ENCODE results near the gene PLCL2.

Gene PLCL2

GRCh38 chr3:16985608-16986007, 100.9 kb downstream of the PLCL2 start:
- Histone ChIP-seq H3K9ac (ENCODE audit: low read depth, low read length) (no peak overlapping the region), H3K4me2 (ENCODE audit: low read length) (no peak overlapping the region), H3K4me1 (ENCODE audit: control insufficient read depth, insufficient read depth, low read length) (no peaks in the 10 kb centered on the region), H3K9me3 (replicated peaks; ENCODE audit: low read length) (no peaks in the 10 kb centered on the region), H3K4me3 (ENCODE audit: low read length) (no peak overlapping the region), H3K36me3 (ENCODE audit: insufficient read depth, low read length) (no peaks in the 10 kb centered on the region), H3K27me3 (ENCODE audit: control insufficient read depth, insufficient read depth, low read length) (no peaks in the 10 kb centered on the region)

DNA sequence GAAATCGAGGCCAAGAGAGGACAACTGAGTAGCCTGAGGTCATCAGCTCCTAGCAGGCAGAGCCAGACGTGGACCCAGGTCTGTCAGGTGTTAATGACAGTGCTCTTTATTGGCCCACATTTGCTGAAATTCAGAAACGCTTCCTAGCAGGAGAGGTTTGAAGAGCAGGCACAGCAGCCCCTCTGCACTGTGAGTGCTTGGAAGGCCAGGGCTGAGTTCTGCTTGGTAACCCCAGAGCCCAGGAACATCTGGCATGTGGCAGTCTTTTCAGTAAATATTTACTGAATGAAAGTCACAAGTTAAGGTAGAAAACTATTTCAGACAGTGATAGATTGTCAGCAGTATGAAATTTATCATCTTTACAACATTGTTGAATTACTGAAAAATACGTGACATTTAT, 102.4 kb downstream of the PLCL2 start:
- H3K4me1 ChIP-seq (ENCODE audit: control insufficient read depth, insufficient read depth, low read length) = no peaks in the 10 kb centered on the region
- no peaks in the 10 kb centered on the region for H3K9me3 ChIP-seq (replicated peaks; ENCODE audit: low read length)
- no peak overlapping the region for H3K4me2 ChIP-seq (ENCODE audit: low read length)
- H3K9ac ChIP-seq (ENCODE audit: low read depth, low read length) = no peak overlapping the region
- H3K36me3 ChIP-seq (ENCODE audit: insufficient read depth, low read length) = no peaks in the 10 kb centered on the region
- H3K4me3 ChIP-seq (ENCODE audit: low read length) = no peak overlapping the region
- no peaks in the 10 kb centered on the region for H3K27me3 ChIP-seq (ENCODE audit: control insufficient read depth, insufficient read depth, low read length)

DNA sequence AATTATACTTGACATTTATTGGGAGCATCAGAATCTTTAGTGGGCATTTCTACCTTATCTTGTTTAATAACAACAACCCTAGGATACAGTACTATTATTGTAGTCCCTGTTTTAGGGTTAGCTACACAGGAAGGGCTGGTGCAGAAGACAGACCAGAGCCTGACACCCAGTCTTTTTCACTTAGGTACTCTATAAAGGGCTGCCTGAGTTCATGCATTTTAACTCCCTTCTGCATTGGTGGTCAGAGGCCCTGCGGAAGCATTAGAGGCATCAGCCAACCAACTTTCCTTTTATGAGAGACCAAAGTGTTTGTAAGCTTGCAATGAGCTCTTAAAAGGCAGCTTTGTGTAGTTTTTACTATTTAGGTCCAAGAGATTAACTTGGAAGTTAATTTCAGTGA, 105.4 kb downstream of the PLCL2 start:
- no peak overlapping the region for H3K4me3 ChIP-seq (ENCODE audit: low read length)
- no peak overlapping the region for H3K9ac ChIP-seq (ENCODE audit: low read depth, low read length)
- H3K27me3 ChIP-seq (ENCODE audit: control insufficient read depth, insufficient read depth, low read length) = no peaks in the 10 kb centered on the region
- H3K36me3 ChIP-seq (ENCODE audit: insufficient read depth, low read length) = no peaks in the 10 kb centered on the region
- no peak overlapping the region for H3K4me2 ChIP-seq (ENCODE audit: low read length)
- no peaks in the 10 kb centered on the region for H3K9me3 ChIP-seq (replicated peaks; ENCODE audit: low read length)
- H3K4me1 ChIP-seq (ENCODE audit: control insufficient read depth, insufficient read depth, low read length) = no peaks in the 10 kb centered on the region

- Histone ChIP-seq H3K9ac (ENCODE audit: low read depth, low read length) (no peak overlapping the region), H3K36me3 (ENCODE audit: insufficient read depth, low read length) (no peaks in the 10 kb centered on the region), H3K4me2 (ENCODE audit: low read length) (no peak overlapping the region), H3K9me3 (replicated peaks; ENCODE audit: low read length) (no peaks in the 10 kb centered on the region), H3K4me3 (ENCODE audit: low read length) (no peak overlapping the region), H3K27me3 (ENCODE audit: control insufficient read depth, insufficient read depth, low read length) (no peaks in the 10 kb centered on the region), H3K4me1 (ENCODE audit: control insufficient read depth, insufficient read depth, low read length) (no peaks in the 10 kb centered on the region)
Measured at GRCh38 chr3:16992198-16992597, 107.4 kb downstream of the PLCL2 start.

DNA sequence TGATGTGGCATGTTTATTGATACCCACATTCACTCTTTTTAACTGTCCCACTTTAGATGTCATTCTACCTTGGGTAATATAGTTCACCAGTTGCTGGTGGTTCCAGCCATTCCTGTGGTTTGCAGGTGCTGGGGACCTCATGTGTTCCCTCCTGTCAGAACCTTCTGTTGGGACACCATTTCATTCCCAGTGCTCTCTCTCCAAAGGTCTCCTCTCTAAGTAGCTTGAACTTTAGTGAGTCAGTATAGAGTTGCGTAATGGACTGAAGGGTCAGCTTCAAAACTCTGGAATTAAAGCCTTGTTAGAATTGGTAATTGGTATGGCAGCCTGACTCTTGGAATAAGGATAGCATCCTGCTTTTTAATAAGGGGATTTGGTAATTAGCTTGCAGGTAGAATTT, 108.5 kb downstream of the PLCL2 start:
- Histone ChIP-seq H3K4me3 (ENCODE audit: low read length) (no peak overlapping the region), H3K9ac (ENCODE audit: low read depth, low read length) (no peak overlapping the region), H3K4me1 (ENCODE audit: control insufficient read depth, insufficient read depth, low read length) (no peaks in the 10 kb centered on the region), H3K4me2 (ENCODE audit: low read length) (no peak overlapping the region), H3K36me3 (ENCODE audit: insufficient read depth, low read length) (no peaks in the 10 kb centered on the region), H3K27me3 (ENCODE audit: control insufficient read depth, insufficient read depth, low read length) (no peaks in the 10 kb centered on the region), H3K9me3 (replicated peaks; ENCODE audit: low read length) (no peaks in the 10 kb centered on the region)

GRCh38 chr3:16994854-16995525, 110.2 kb downstream of the PLCL2 start:
- no peak overlapping the region for H3K9ac ChIP-seq (ENCODE audit: low read depth, low read length)
- no peak overlapping the region for H3K4me2 ChIP-seq (ENCODE audit: low read length)
- no peaks in the 10 kb centered on the region for H3K9me3 ChIP-seq (replicated peaks; ENCODE audit: low read length)
- no peak overlapping the region for H3K4me3 ChIP-seq (ENCODE audit: low read length)
- H3K27me3 ChIP-seq (ENCODE audit: control insufficient read depth, insufficient read depth, low read length) = no peaks in the 10 kb centered on the region
- no peaks in the 10 kb centered on the region for H3K4me1 ChIP-seq (ENCODE audit: control insufficient read depth, insufficient read depth, low read length)
- no peaks in the 10 kb centered on the region for H3K36me3 ChIP-seq (ENCODE audit: insufficient read depth, low read length)

GRCh38 chr3:16995601-16996000, 110.8 kb downstream of the PLCL2 start:
- Histone ChIP-seq H3K4me3 (ENCODE audit: low read length) (no peak overlapping the region), H3K4me1 (ENCODE audit: control insufficient read depth, insufficient read depth, low read length) (no peaks in the 10 kb centered on the region)

DNA sequence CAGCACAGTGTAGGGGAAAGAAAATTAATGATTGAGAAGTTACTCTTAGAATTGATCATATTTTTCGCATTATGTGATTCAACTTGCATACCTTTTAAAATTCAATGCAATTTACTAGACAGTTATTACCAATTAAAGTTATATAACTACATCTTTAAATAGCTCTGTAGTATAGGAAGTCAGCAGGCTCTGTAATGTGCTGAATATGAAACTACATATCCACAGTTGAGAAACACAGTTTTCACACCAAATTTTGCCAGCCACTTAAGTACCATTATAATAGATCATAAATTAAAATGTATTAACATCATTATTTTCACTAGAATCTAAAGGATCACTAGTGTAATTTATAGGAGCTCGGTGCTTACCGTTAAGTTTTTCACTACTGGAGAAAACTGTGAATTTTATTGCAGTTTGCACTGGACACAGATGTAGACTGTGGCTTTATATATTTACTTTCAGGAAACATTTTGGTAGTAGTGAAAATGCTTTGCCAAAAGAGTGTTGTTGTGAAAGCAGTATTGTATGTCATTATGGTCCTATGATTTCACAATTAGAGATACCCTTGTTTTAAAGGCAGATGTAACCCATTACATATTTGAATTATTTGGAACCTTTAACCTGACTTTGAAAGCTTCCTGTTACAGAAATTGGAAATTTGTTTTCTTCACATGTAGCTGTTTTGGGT, 113.6 kb downstream of the PLCL2 start:
- Histone ChIP-seq H3K4me1 (ENCODE audit: control insufficient read depth, insufficient read depth, low read length) (no peaks in the 10 kb centered on the region), H3K9me3 (replicated peaks; ENCODE audit: low read length) (no peaks in the 10 kb centered on the region), H3K36me3 (ENCODE audit: insufficient read depth, low read length) (no peaks in the 10 kb centered on the region), H3K4me3 (ENCODE audit: low read length) (no peak overlapping the region), H3K4me2 (ENCODE audit: low read length) (no peak overlapping the region), H3K27me3 (ENCODE audit: control insufficient read depth, insufficient read depth, low read length) (no peaks in the 10 kb centered on the region), H3K9ac (ENCODE audit: low read depth, low read length) (no peak overlapping the region)

More at GRCh38 chr3:16995601-16996000, 110.8 kb downstream of the PLCL2 start:
- Histone ChIP-seq H3K9me3 (replicated peaks; ENCODE audit: low read length) (no peaks in the 10 kb centered on the region), H3K9ac (ENCODE audit: low read depth, low read length) (no peak overlapping the region), H3K36me3 (ENCODE audit: insufficient read depth, low read length) (no peaks in the 10 kb centered on the region), H3K4me2 (ENCODE audit: low read length) (no peak overlapping the region), H3K27me3 (ENCODE audit: control insufficient read depth, insufficient read depth, low read length) (no peaks in the 10 kb centered on the region)

GRCh38 chr3:16999161-16999560, 114.4 kb downstream of the PLCL2 start:
- no peaks in the 10 kb centered on the region for H3K27me3 ChIP-seq (ENCODE audit: control insufficient read depth, insufficient read depth, low read length)
- no peaks in the 10 kb centered on the region for H3K4me1 ChIP-seq (ENCODE audit: control insufficient read depth, insufficient read depth, low read length)
- no peak overlapping the region for H3K9ac ChIP-seq (ENCODE audit: low read depth, low read length)
- H3K9me3 ChIP-seq (replicated peaks; ENCODE audit: low read length) = no peaks in the 10 kb centered on the region
- H3K36me3 ChIP-seq (ENCODE audit: insufficient read depth, low read length) = no peaks in the 10 kb centered on the region
- H3K4me3 ChIP-seq (ENCODE audit: low read length) = no peak overlapping the region
- H3K4me2 ChIP-seq (ENCODE audit: low read length) = no peak overlapping the region

- Histone ChIP-seq H3K9ac (ENCODE audit: low read depth, low read length) (no peak overlapping the region), H3K4me3 (ENCODE audit: low read length) (no peak overlapping the region), H3K4me1 (ENCODE audit: control insufficient read depth, insufficient read depth, low read length) (no peaks in the 10 kb centered on the region), H3K9me3 (replicated peaks; ENCODE audit: low read length) (no peaks in the 10 kb centered on the region), H3K36me3 (ENCODE audit: insufficient read depth, low read length) (no peaks in the 10 kb centered on the region), H3K27me3 (ENCODE audit: control insufficient read depth, insufficient read depth, low read length) (no peaks in the 10 kb centered on the region), H3K4me2 (ENCODE audit: low read length) (no peak overlapping the region)
Measured at GRCh38 chr3:16999871-17000270, 115.1 kb downstream of the PLCL2 start.

DNA sequence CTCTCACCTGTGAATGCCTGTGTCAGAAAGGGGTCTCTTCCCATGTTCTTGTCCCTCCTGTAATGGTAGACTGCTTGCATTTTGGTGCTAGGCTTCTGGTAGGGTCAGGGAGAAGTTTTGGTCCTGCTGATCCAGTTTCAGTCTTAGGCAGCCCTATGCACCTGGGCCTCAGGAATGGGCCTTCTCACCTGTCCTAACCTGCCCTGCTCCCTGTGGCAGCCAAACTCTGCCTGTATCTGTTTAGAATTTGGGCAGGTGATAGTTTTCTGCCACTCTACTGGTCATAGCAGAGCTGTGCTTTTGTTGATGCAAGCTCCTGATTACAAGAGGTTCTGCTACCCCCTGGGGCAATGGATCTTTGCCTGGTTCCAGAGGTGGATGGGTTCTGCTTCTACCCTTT, 118.7 kb downstream of the PLCL2 start:
- no peak overlapping the region for H3K4me3 ChIP-seq (ENCODE audit: low read length)
- H3K4me2 ChIP-seq (ENCODE audit: low read length) = no peak overlapping the region
- H3K9ac ChIP-seq (ENCODE audit: low read depth, low read length) = no peak overlapping the region
- no peaks in the 10 kb centered on the region for H3K9me3 ChIP-seq (replicated peaks; ENCODE audit: low read length)
- H3K36me3 ChIP-seq (ENCODE audit: insufficient read depth, low read length) = no peaks in the 10 kb centered on the region
- H3K27me3 ChIP-seq (ENCODE audit: control insufficient read depth, insufficient read depth, low read length) = no peaks in the 10 kb centered on the region
- H3K4me1 ChIP-seq (ENCODE audit: control insufficient read depth, insufficient read depth, low read length) = no peaks in the 10 kb centered on the region
